Colon (tissue), 2 donors: ENCODE measurements around the gene PATL2.
"Not testable (repeated sequence)": the region's sequence is repeated elsewhere in the genome, so short reads cannot be mapped to it uniquely, and the experiment has no call there.

Source experiments
- FAIRE-seq: peaks from 2 replicates; lab custom pipeline; 2012; peaks lifted over from hg19 to GRCh38; lab: Jason Lieb, UNC
- donor health status: control.
- donor health status: control.

Gene PATL2

DNA sequence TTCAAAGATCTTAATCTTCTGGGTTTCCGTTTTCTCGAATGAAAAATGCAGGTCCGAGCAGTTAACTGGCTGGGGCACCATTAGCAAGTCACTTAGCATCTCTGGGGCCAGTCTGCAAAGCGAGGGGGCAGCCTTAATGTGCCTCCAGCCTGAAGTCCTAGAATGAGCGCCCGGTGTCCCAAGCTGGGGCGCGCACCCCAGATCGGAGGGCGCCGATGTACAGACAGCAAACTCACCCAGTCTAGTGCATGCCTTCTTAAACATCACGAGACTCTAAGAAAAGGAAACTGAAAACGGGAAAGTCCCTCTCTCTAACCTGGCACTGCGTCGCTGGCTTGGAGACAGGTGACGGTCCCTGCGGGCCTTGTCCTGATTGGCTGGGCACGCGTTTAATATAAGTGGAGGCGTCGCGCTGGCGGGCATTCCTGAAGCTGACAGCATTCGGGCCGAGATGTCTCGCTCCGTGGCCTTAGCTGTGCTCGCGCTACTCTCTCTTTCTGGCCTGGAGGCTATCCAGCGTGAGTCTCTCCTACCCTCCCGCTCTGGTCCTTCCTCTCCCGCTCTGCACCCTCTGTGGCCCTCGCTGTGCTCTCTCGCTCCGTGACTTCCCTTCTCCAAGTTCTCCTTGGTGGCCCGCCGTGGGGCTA, at the start of gene PATL2, which contains the start of gene B2M:
Gene PATL2, minus strand, starts transcription at position 228 of the 647 bp plus-strand sequence. CDS start 34,833 bp downstream, outside the sequence.
Gene B2M, plus strand, starts transcription at position 422 of the 647 bp plus-strand sequence. Its CDS starts 30 bp downstream, at position 452.
- FAIRE-seq = no peak

DNA sequence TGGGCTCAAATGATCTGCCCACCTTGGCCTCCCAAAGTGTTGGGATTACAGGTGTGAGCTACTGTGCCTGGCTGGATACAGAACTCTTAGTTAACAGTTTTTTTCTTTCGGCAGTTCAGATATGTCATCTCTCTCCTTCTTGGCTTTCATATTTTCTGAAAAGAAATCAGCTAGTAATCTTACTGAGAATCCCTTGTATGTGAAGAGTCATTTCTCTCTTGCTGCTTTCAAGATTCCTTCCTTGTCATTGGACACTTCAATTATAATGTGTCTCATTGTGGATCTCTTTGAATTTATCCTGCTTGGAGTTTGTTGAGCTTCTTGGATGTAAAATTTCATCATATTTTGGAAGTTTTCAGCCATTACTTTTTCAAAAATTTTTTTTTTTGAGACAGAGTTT, 42.2 kb upstream of the PATL2 start:
- no peak for FAIRE-seq

DNA sequence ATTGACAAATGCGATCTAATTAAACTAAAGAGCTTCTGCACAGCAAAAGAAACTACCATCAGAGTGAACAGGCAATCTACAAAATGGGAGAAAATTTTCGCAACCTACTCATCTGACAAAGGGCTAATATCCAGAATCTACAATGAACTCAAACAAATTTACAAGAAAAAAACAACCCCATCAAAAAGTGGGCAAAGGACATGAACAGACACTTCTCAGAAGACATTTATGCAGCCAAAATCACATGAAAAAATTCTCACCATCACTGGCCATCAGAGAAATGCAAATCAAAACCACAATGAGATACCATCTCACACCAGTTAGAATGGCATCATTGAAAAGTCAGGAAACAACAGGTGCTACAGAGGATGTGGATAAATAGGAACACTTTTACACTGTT, 32.3 kb upstream of the PATL2 start:
- not testable (repeated sequence) for FAIRE-seq

DNA sequence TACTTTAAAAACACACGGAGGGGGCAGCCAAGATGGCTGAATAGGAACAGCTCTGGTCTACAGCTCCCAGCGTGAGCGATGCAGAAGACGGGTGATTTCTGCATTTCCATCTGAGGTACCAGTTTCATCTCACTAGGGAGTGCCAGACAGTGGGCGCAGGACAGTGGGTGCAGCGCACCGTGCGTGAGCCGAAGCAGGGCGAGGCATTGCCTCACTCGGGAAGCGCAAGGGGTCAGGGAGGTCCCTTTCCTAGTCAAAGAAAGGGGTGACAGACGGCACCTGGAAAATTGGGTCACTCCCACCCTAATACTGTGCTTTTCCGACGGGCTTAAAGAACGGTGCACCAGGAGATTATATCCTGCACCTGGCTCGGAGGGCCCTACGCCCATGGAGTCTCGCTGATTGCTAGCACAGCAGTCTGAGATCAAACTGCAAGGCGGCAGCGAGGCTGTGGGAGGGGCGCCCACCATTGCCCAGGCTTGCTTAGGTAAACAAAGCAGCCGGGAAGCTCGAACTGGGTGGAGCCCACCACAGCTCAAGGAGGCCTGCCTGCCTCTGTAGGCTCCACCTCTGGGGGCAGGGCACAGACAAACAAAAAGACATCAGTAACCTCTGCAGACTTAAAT, 28.2 kb upstream of the PATL2 start:
- not testable (repeated sequence) for FAIRE-seq

DNA sequence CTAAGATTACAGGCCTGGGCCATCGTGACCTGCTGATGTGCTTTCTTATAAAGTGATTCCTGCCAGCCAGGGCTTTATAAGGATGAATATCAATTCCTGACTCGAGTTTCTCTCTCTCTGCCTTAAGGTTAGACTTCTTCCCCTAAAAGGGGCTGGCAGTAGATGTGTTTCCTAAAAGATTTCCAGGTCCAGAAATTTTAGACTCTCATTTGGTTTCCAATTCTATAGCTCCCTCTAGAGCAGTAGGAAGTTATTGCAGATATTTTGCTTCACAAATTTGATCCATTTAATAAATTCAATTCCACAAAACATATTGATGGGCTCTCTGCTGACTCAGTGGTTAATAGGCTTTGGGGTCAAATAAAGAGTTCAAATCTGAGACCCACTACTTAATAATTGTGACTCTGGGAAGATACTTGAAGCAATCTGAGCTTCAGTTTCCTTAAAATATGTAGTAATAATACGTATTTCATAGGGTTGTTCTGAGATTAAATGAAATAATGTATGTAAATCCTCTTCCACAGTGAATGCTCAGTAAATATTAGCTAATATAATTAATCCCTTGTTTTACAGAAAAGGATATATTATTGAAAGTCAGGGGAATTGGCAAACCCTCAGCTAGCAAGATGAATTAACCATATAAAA, 27.3 kb upstream of the PATL2 start:
- no peak for FAIRE-seq

DNA sequence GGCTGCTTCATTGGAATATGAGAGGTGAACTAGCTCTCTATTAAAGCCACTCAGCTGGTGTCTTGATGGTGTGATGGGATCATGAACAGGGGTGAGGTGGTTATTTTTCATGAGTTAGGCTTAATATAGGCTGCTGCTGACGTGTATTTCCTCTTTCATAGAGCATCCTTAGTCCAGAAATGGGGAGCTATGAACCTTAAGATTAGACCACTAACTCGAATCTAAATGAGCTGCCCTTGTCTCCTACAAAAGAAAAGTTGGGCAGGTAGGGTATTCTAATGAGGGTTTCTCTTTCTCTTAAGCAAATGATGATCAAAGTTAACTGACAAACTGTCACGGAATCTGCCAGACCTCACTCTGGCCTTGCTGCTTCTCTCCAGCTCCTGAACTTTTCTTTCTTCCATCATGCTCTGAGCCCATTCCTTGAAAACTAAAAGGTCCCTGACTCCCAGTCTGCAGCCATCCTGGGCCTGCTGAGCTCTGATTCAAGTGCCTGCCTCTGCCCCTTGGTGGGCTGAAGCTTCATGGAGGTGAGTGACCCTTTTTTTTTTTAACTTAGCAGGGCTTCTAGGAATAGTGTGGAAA, 25.1 kb upstream of the PATL2 start, which contains the start of gene TRIM69:
Gene TRIM69, plus strand, starts transcription at position 348 of the 585 bp plus-strand sequence. Its CDS starts 177 bp downstream, at position 525.
- FAIRE-seq = no peak

DNA sequence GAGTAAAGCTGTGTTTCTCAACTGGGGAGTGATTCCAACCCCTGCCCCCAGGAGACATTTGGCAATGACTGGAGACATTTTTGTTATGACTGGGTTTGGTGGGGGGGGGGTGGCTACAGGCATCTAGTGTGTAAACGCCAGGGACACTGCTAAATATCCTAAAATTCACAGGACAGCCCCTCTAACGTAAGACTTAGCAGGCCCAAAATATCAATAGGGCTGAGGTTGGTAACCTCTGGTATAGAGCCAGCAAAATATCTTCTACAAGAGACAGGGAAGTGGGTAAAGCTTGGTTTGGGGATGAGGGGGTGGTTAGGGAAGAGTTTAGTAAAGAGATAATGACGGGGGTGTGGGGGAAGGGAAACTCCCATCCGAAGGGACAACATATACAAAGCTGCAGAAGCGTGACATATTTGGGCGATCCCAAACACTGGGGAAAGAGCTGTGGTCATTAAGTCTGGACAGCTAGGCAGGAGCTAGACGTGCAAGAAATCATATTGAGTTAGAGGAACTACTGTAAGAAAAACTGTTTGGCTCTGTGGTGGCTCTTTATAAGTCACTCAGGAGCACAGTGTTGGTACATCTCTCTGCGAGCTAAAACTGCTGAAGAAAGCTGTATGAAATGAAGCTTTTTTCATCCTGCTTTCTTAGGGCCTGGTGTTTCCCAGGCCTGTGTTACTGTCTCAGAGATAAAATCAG, 24.5 kb upstream of the PATL2 start:
- FAIRE-seq = no peak

DNA sequence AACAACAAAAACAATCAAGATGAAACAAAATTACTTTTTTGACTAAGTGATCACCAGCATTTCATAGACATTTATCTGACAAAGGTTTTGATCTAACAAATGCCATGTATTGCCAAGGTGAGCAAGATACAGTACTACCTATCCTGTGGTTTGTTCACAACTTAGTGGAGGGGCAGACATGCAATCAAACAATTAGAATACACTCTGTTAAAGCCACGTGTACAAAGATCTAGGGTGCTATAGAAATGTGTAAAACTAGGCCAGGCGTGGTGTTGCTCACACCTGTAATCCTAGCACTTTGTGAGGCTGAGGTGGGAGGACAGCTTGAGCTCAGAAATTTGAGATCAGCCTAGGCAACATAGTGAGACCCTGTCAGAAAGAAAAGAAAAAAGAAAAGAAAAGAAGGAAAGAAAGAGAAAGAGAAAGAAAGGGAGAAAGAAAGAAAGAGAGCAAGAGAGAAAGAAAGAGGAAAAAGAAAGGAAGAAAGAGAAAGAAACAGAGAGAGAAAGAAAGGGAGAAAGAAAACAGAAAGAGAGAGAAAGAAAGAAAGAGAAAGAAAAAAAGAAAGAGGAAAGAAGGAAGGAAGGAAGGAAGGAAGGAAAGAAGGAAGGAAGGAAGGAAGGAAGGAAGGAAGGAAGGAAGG, 23.8 kb upstream of the PATL2 start:
- FAIRE-seq = no peak

DNA sequence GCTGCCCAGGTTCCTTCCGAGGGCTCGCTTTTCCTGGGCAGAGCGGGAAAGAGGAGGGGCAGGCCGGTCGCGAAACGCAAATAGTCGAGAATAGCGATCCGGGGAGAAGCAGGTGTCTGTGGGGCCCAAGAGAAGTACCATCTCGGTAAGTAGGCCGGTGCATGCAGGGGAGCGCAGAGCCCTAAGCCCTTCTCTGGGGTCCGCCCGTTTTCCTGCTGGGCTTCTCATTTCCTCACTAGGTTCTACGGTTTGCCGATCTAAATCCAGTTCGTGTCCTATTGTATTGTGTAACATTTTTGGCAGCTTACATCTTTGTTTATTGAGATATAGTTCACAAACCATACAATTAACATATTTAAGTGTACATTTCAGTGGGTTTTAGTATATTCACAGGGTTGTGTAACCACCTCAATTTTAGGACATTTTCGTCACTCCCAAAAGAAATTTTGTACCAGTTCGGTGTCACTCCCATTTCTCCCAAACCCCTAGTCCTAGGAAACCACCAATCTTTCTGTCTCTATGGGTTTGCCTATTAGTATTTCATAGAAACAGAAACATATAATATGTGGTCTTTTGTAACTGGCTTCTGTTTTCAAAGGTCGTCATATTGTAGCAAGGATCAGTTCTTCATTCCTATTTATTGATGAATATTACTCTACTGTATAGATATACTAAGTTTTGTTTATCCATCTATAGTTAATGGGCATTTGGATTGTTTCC, 18.4 kb upstream of the PATL2 start:
- no peak for FAIRE-seq

DNA sequence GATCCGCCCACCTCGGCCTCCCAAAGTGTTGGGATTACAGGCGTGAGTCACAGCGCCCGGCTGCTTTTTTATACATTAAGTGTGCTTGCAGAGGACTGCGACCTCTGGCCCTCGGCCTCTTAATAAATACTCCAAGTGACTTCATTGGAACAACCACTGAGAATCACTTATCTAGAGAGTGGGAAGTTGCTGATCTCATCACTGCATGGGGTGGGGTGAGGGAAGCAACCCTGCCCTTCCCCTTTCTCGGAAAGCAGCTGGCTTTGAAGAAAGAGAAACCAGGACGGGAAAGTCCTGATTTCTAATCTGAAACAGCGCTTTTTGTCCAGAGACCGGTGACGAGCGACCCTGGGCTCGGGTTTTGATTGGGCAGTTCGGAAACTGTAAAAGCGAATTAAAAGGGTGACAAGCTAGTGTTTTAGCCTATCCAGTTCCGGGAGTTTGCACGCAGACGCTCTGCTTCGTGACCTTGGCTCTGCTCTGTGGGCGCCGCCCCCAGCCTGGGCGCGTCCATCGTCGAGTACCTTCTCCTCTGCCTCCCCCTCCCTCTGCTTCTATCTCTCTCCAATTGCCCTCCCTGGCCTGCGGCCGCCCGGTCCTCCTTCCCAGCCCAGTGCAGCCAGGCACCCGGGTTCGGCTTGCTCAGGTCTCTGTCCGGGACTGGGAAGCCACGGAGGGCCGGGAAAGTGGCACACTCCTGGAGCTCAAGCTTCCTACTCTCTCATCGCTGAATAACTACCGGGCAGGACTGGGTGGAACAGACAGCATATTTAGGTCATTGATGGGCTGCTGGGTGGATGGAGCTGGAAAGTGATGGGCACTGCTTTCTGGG, 17.7 kb upstream of the PATL2 start:
- peak; percentile 68 for FAIRE-seq

DNA sequence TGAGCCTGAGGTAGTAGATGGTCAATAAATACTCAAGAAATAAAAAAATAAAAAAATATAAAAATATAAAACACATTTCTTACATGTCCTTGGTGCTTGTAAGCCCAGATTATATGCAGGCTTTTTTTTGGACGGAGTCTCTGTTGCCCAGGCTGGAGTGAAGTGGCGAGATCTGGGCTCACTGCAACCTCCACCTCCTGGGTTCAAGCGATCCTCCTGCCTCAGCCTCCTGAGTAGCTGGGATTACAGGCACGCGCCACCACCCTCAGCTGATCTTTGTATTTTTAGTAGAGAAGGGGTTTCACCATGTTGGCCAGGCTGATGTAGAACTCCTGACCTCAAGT, 17.1 kb upstream of the PATL2 start:
- not testable (repeated sequence) for FAIRE-seq

DNA sequence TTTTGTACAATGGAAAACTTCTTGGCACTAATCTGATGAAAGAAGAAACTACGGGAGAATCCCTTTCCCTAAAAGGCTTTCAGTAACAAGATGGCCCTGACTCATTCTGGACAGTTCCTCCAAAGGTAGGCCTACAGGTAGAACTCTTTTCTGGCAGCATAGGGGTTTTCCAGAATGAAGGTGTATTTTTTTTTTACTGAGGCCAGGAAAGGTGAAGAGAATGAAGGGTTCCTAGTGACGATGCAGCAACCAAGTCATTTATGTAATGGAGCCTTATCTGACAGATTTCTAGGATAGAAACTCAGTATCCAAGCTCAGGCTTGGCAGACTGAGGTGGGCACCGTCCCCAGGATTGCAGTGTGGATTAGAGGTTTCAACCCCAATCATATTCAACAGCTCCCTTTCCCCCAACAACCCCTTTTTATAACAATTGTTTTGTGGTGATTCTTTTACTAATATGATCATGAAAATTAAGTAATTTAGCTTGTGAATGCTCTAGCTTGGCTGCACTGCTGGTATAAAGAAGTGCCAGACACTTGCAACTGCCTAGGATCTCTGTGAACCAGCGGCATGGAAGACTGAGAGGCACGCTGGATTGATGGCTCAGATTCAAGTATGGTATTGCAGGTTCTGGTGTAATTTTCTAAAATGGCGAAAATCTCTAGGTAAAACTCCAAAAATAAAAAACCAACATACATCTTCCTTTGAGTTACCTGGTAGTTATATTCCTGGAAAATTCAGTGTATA, 16.5 kb upstream of the PATL2 start:
- FAIRE-seq = no peak

DNA sequence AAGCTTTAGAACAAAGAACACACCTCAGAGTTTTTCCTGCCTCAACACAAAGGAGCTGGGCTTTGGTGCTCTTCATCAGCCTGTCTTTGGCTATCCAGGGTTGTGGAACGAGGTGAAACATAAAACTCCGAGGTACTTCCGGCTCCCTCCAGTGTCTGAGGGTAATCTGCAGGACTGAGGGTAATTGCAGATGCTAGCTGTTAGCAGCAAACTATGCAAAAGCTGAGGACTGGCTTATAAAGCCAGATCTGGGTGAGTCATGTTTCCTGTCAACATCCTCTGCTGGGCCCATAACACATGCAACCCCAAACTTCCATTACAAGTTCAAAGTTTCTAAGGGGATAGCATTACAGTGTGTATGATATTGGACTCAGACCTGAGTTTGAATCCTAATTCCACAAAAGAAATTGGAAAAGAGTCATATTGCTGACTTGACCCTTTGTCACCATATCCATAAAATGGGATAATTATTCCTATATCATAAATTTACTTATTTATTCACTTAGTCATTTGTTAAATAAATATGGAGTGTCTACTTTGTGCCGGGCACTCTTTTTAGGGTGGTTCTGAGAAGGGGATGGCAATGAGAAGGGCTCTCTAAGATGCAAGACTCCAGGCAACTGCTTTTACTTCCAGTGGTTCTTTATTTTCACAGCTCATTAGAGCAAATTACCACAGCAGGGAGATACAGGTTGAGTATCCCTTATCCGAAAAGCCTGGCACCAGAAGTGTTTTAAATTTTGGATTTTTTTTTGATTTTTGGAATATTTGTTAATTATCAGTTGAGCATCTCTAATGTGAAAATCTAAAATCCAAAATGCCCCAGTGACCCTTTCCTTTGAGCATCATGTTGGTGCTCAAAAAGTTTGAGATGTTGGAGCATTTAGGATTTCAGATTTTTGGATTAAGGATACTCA, 15.7 kb upstream of the PATL2 start:
- FAIRE-seq = no peak

DNA sequence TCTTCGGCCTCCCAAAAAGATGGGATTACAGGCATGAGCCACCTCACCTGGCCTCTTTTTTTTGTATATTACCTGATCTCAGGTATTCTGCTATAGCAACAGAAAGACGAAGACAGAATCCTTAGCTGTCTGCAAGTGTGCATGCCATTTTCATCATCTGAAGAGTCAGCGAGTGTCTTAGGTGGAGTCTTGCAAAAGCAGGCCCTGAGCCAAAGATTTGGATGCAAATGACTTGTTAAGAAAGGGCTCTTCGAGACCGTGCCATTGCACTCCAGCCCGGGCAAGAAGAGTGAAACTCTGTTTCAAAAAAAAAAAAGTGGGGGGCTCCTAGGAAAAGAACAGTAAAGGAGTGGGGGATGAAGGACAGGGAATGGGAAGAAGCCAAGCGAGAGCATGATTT, 15.0 kb upstream of the PATL2 start:
- FAIRE-seq = no peak

DNA sequence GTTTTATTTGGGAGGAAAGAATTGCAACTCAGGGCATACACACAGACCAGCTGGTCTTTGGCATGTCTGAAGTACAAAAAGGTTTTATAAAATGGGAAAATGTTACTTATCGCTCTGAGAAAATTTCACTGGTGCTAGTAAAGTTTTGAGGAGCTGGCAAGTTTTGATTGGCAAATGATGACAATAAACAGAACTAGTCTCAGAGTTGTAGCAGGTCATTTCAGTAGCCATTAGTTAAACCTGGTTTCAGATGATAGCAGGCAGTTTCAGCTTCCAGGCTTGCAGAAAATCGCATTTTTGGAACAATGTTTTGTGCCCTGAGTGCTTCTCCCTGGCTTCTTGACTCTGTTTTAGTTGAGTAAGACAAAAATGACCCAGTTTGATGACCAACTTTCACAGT, 10.9 kb upstream of the PATL2 start:
- FAIRE-seq = no peak

DNA sequence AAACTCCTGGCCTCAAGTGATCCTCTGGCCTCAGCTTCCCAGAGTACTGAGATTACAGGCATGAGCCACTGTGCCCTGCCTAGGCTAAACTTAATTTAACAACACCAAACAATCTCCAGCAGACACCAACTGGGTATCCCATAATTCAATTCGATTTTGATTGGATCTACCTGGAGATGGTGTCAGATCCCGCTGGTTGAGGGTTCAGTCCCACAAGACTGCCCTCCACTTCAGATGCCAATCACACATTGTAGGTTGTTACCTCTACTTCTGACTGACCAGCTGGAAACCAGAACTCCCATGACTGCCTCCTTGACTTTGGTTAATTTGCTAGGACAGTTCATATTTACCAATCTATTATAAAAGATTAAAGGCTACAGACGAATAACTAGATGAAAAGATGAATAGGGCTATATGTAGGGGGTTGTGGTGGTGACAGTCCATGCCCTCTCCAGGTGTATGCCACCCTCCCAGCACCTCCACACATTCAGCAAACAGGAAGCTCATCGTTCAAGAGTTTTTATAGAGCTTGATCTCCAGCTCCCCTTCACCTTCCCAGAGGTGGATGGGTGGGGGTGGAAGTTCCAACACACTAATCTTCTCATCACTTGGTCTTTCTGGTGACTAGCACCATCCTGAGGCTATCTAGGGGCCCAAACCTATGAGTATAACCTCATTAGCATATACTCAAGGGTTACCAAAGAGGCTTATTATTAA, 9.5 kb upstream of the PATL2 start:
- FAIRE-seq = no peak

DNA sequence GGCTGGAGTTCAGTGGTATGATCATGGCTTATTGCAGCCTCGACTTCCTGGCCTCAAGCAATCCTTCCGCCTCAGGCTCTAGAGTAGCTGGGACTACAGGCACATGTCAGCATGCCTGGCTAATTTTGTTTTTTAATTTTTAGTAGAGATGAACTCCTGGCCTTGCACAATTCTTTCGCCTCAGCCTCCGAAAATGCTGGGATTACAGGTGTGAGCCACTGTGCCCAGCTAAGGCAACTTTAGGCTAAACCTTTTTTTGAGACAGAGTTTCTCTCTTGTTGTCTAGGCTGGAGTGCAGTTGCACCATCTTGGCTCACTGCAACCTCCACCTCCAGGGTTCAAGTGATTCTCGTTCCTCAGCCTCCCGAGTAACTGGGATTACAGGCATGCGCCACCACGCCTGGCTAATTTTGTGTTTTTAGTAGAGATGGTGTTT, 8.9 kb upstream of the PATL2 start:
- FAIRE-seq = not testable (repeated sequence)
